H1 (cell line): ENCODE results near the gene OTUD1. TPM values are rescaled to one million over a fixed set of nuclear protein-coding genes. Genes with fewer than 3 reads are reported as not detected.

Source experiments
- KDM1A ChIP-seq: fragments of 200-600, 300-600 bp; sonication (generic); IDR thresholded peaks from 2 replicates; pipeline ENCODE4 v1.7.1; 2016; ENCODE audit warnings: mild to moderate bottlenecking, low read length, borderline replicate concordance
- polyA plus RNA-seq, 7 experiments: library from polyadenylated mRNA; depleted of rRNA in 3 of 7; stranded (reverse) in 5 of 7; unstranded in 2 of 7; fragments of >200 nt in 5 of 7; fragments of 200-250 nt in 2 of 7; gene quantifications; 1 replicate in 5 of 7; 2 replicates in 1 of 7; 4 replicates in 1 of 7; pipeline versions ENCODE4 v1.2.1 to v1.2.3, GENCODE V29; 2011 to 2013; ENCODE audit warnings: missing spikeins in 2 of 7, mixed read lengths in 2 of 7
- total RNA-seq: library from RNA; stranded (reverse); fragmentation: NEBNext Ultra II Directional; extraction: Animal tissue kit (Norgen Biotek cat#: 25700); gene quantifications from 2 replicates; pipeline ENCODE4 v1.2.1, GENCODE V29; 2021
- TF ChIP-seq, protein P1 (sequence below): fragments of 300-600 bp; sonication (generic); IDR thresholded peaks from 2 replicates; pipeline ENCODE4 v1.7.1; 2012; ENCODE audit warnings: low read length, moderate library complexity, mild to moderate bottlenecking, inconsistent platforms; ENCODE audit not compliant: insufficient replicate concordance

Gene OTUD1
- total and polyA plus RNA-seq, 2 of the 8 experiments (the other 6 are each of a cell fraction or from before 2014, with no cell fraction given) = 1.3 to 7.1 TPM

- no peak for TF ChIP-seq KDM1A
- TF ChIP-seq, protein P1, sequence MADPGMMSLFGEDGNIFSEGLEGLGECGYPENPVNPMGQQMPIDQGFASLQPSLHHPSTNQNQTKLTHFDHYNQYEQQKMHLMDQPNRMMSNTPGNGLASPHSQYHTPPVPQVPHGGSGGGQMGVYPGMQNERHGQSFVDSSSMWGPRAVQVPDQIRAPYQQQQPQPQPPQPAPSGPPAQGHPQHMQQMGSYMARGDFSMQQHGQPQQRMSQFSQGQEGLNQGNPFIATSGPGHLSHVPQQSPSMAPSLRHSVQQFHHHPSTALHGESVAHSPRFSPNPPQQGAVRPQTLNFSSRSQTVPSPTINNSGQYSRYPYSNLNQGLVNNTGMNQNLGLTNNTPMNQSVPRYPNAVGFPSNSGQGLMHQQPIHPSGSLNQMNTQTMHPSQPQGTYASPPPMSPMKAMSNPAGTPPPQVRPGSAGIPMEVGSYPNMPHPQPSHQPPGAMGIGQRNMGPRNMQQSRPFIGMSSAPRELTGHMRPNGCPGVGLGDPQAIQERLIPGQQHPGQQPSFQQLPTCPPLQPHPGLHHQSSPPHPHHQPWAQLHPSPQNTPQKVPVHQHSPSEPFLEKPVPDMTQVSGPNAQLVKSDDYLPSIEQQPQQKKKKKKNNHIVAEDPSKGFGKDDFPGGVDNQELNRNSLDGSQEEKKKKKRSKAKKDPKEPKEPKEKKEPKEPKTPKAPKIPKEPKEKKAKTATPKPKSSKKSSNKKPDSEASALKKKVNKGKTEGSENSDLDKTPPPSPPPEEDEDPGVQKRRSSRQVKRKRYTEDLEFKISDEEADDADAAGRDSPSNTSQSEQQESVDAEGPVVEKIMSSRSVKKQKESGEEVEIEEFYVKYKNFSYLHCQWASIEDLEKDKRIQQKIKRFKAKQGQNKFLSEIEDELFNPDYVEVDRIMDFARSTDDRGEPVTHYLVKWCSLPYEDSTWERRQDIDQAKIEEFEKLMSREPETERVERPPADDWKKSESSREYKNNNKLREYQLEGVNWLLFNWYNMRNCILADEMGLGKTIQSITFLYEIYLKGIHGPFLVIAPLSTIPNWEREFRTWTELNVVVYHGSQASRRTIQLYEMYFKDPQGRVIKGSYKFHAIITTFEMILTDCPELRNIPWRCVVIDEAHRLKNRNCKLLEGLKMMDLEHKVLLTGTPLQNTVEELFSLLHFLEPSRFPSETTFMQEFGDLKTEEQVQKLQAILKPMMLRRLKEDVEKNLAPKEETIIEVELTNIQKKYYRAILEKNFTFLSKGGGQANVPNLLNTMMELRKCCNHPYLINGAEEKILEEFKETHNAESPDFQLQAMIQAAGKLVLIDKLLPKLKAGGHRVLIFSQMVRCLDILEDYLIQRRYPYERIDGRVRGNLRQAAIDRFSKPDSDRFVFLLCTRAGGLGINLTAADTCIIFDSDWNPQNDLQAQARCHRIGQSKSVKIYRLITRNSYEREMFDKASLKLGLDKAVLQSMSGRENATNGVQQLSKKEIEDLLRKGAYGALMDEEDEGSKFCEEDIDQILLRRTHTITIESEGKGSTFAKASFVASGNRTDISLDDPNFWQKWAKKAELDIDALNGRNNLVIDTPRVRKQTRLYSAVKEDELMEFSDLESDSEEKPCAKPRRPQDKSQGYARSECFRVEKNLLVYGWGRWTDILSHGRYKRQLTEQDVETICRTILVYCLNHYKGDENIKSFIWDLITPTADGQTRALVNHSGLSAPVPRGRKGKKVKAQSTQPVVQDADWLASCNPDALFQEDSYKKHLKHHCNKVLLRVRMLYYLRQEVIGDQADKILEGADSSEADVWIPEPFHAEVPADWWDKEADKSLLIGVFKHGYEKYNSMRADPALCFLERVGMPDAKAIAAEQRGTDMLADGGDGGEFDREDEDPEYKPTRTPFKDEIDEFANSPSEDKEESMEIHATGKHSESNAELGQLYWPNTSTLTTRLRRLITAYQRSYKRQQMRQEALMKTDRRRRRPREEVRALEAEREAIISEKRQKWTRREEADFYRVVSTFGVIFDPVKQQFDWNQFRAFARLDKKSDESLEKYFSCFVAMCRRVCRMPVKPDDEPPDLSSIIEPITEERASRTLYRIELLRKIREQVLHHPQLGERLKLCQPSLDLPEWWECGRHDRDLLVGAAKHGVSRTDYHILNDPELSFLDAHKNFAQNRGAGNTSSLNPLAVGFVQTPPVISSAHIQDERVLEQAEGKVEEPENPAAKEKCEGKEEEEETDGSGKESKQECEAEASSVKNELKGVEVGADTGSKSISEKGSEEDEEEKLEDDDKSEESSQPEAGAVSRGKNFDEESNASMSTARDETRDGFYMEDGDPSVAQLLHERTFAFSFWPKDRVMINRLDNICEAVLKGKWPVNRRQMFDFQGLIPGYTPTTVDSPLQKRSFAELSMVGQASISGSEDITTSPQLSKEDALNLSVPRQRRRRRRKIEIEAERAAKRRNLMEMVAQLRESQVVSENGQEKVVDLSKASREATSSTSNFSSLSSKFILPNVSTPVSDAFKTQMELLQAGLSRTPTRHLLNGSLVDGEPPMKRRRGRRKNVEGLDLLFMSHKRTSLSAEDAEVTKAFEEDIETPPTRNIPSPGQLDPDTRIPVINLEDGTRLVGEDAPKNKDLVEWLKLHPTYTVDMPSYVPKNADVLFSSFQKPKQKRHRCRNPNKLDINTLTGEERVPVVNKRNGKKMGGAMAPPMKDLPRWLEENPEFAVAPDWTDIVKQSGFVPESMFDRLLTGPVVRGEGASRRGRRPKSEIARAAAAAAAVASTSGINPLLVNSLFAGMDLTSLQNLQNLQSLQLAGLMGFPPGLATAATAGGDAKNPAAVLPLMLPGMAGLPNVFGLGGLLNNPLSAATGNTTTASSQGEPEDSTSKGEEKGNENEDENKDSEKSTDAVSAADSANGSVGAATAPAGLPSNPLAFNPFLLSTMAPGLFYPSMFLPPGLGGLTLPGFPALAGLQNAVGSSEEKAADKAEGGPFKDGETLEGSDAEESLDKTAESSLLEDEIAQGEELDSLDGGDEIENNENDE = no peak
Observed at GRCh38 chr10:23474626-23475025, 35.8 kb downstream of the OTUD1 start (continued).
